IMR-90 (cell line): ENCODE results near the gene PRKCH. TPM values are rescaled to one million over a fixed set of nuclear protein-coding genes. Genes with fewer than 3 reads are reported as not detected.

Experiments used
- ATAC-seq: fragments of 200-7000 bp; cut with Tn5 transposase; 2 replicates; pipeline ENCODE4 v1.9.1; 2020; ENCODE audit warnings: low read depth, mild to moderate bottlenecking, moderate library complexity
- BruUV-seq: library from RNA; stranded (reverse); fragments of 400-500 nt; replicated peaks from 2 replicates; lab custom pipeline; 2021; lab: Mats Ljungman, UMichigan
- CTCF ChIA-PET: fragments of 300-600 bp; formaldehyde crosslinking; extraction: SDS; loops from one replicate; lab custom pipeline; 2021; ENCODE audit warnings: antibody characterized with exemption; lab: Yijun Ruan, JAX
- POLR2A ChIA-PET: fragments of 300-600 bp; sonication (Branson Sonifier 250); formaldehyde crosslinking; loops from one replicate; lab custom pipeline; 2022; ENCODE audit warnings: antibody characterized with exemption; ENCODE audit not compliant: unreplicated experiment; lab: Charles Lee
- DNase-seq: peaks from one replicate; pipeline ENCODE4 v3.0.0; 2013
- H2AFZ ChIP-seq: replicated peaks from 2 replicates; pipeline ENCODE3; 2013; ENCODE audit warnings: low read length, mild to moderate bottlenecking; ENCODE audit not compliant: poor library complexity
- H2AK5ac ChIP-seq: 2 replicates; pipeline ENCODE4 v1.6.1; 2013; ENCODE audit warnings: low read depth, low read length, inconsistent platforms
- H2AK9ac ChIP-seq: replicated peaks from 2 replicates; pipeline ENCODE3; 2013; ENCODE audit warnings: mild to moderate bottlenecking, low read depth, low read length, moderate library complexity; ENCODE audit not compliant: poor library complexity
- H2BK120ac ChIP-seq: 2 replicates; pipeline ENCODE4 v1.6.1; 2013; ENCODE audit warnings: low read depth, low read length, inconsistent platforms
- H2BK15ac ChIP-seq: 3 replicates; pipeline ENCODE4 v1.6.1; 2013; ENCODE audit warnings: low read depth, low read length, inconsistent platforms
- H2BK20ac ChIP-seq: 2 replicates; pipeline ENCODE4 v1.6.1; 2013; ENCODE audit warnings: low read depth, mild to moderate bottlenecking, inconsistent platforms, low read length, moderate library complexity
- H2BK5ac ChIP-seq: 2 replicates; pipeline ENCODE4 v1.6.1; 2013; ENCODE audit warnings: mild to moderate bottlenecking, low read depth, low read length, inconsistent platforms; ENCODE audit not compliant: poor library complexity, severe bottlenecking
- H3K14ac ChIP-seq: replicated peaks from 2 replicates; pipeline ENCODE4 v1.6.1; 2013; ENCODE audit warnings: low read depth, low read length, inconsistent platforms
- H3K18ac ChIP-seq: 2 replicates; pipeline ENCODE4 v1.6.1; 2013; ENCODE audit warnings: low read depth, low read length, control low read depth
- H3K23ac ChIP-seq: 2 replicates; pipeline ENCODE4 v1.6.1; 2013; ENCODE audit warnings: low read depth, low read length, inconsistent platforms
- H3K27ac ChIP-seq: 2 replicates; pipeline ENCODE4 v1.5.1; 2013; ENCODE audit warnings: mild to moderate bottlenecking, control low read depth, low read length; ENCODE audit not compliant: insufficient read depth
- H3K27me3 ChIP-seq: 2 replicates; pipeline ENCODE4 v1.6.1; 2013; ENCODE audit warnings: low read length; ENCODE audit not compliant: control insufficient read depth, insufficient read depth
- H3K36me3 ChIP-seq: 2 replicates; pipeline ENCODE4 v1.6.1; 2013; ENCODE audit warnings: low read length, mixed read lengths; ENCODE audit not compliant: control insufficient read depth, insufficient read depth
- H3K4ac ChIP-seq: 2 replicates; pipeline ENCODE4 v1.6.1; 2013; ENCODE audit warnings: low read depth, low read length, inconsistent platforms
- H3K4me1 ChIP-seq: 2 replicates; pipeline ENCODE4 v1.6.1; 2013; ENCODE audit warnings: low read length, mixed read lengths; ENCODE audit not compliant: control insufficient read depth, insufficient read depth
- H3K4me2 ChIP-seq: 2 replicates; pipeline ENCODE4 v1.6.1; 2013; ENCODE audit warnings: low read depth, mild to moderate bottlenecking, control low read depth, low read length, moderate library complexity
- H3K4me3 ChIP-seq: 2 replicates; pipeline ENCODE4 v1.5.1; 2013; ENCODE audit warnings: low read depth, mild to moderate bottlenecking, control low read depth, low read length, moderate library complexity; ENCODE audit not compliant: insufficient read depth
- H3K56ac ChIP-seq: 2 replicates; pipeline ENCODE4 v1.6.1; 2013; ENCODE audit warnings: low read length, inconsistent platforms; ENCODE audit not compliant: insufficient read depth; ENCODE audit errors: extremely low read depth
- H3K79me1 ChIP-seq, 2 experiments: 2 replicates each; pipeline ENCODE4 v1.6.1; 2013; ENCODE audit warnings: low read length in 2 of 2, inconsistent platforms in 1 of 2, low read depth in 1 of 2
- H3K9ac ChIP-seq: 2 replicates; pipeline ENCODE4 v1.6.1; 2013; ENCODE audit warnings: low read depth, low read length, control low read depth
- H3K9me1 ChIP-seq: 2 replicates; pipeline ENCODE4 v1.6.1; 2013; ENCODE audit warnings: low read length, inconsistent platforms; ENCODE audit not compliant: insufficient read depth
- H3K9me3 ChIP-seq: 2 replicates; pipeline ENCODE4 v1.6.1; 2013; ENCODE audit warnings: low read length; ENCODE audit not compliant: control insufficient read depth, insufficient read depth
- H4K20me1 ChIP-seq: 2 replicates; pipeline ENCODE4 v1.6.1; 2013; ENCODE audit warnings: low read length, inconsistent platforms; ENCODE audit not compliant: insufficient read depth
- H4K5ac ChIP-seq: 2 replicates; pipeline ENCODE4 v1.6.1; 2013; ENCODE audit warnings: mild to moderate bottlenecking, low read depth, low read length, control low read depth
- H4K8ac ChIP-seq, 2 experiments: 2 replicates each; pipeline ENCODE4 v1.6.1; 2013; ENCODE audit warnings: low read depth in 2 of 2, low read length in 2 of 2, control low read depth in 1 of 2, inconsistent platforms in 1 of 2
- H4K91ac ChIP-seq: 2 replicates; pipeline ENCODE4 v1.6.1; 2013; ENCODE audit warnings: low read depth, low read length, inconsistent platforms; ENCODE audit not compliant: insufficient read depth
- BHLHE40 ChIP-seq: fragments of 150-350 bp; IDR thresholded peaks from 2 replicates; pipeline ENCODE4 v1.6.1; 2016; ENCODE audit warnings: mild to moderate bottlenecking, low read depth, low read length
- CEBPB ChIP-seq: IDR thresholded peaks from 2 replicates; pipeline ENCODE4 v1.6.1; 2012; ENCODE audit warnings: low read depth, low read length, improper control_type of control experiment
- CHD1 ChIP-seq: IDR thresholded peaks from 2 replicates; pipeline ENCODE4 v1.6.1; 2012; ENCODE audit warnings: low read depth, low read length, improper control_type of control experiment
- FOS ChIP-seq: fragments of 150-350 bp; IDR thresholded peaks from 2 replicates; pipeline ENCODE4 v1.6.1; 2016; ENCODE audit warnings: low read depth, low read length
- MAFK ChIP-seq: IDR thresholded peaks from 2 replicates; pipeline ENCODE4 v1.6.1; 2012; ENCODE audit warnings: low read depth, low read length, improper control_type of control experiment
- MAZ ChIP-seq: IDR thresholded peaks from 2 replicates; pipeline ENCODE4 v1.6.1; 2012; ENCODE audit warnings: low read depth, mild to moderate bottlenecking, low read length, improper control_type of control experiment, moderate library complexity, borderline replicate concordance
- MXI1 ChIP-seq: IDR thresholded peaks from 2 replicates; pipeline ENCODE4 v1.6.1; 2012; ENCODE audit warnings: low read depth, mild to moderate bottlenecking, low read length, moderate library complexity, borderline replicate concordance
- NFE2L2 ChIP-seq: fragments of 150-350 bp; IDR thresholded peaks from 2 replicates; pipeline ENCODE4 v1.6.1; 2016; ENCODE audit warnings: low read depth, mild to moderate bottlenecking, low read length
- POLR2A ChIP-seq: IDR thresholded peaks from 2 replicates; pipeline ENCODE4 v1.6.1; 2012; ENCODE audit warnings: mild to moderate bottlenecking, low read depth, low read length
- RAD21 ChIP-seq: IDR thresholded peaks from 2 replicates; pipeline ENCODE4 v1.6.1; 2012; ENCODE audit warnings: low read length, improper control_type of control experiment
- RCOR1 ChIP-seq: IDR thresholded peaks from 2 replicates; pipeline ENCODE4 v1.6.1; 2012; ENCODE audit warnings: mild to moderate bottlenecking, low read length, improper control_type of control experiment; ENCODE audit not compliant: insufficient replicate concordance
- RFX5 ChIP-seq: IDR thresholded peaks from 2 replicates; pipeline ENCODE4 v1.8.0; 2012; ENCODE audit warnings: low read depth, mild to moderate bottlenecking, low read length, moderate library complexity
- SMC3 ChIP-seq: fragments of 150-350 bp; IDR thresholded peaks from 2 replicates; pipeline ENCODE4 v1.6.1; 2016; ENCODE audit warnings: low read depth, mild to moderate bottlenecking, antibody characterized with exemption, low read length, moderate library complexity
- WGBS, 2 experiments: methylation state at CpG; one replicate each; pipeline versions ENCODE4 v1.1.5 to v1.1.7; 2013; ENCODE audit warnings: missing lambda C conversion rate in 2 of 2; ENCODE audit not compliant: insufficient read length in 1 of 2; ENCODE audit errors: extremely low coverage in 2 of 2; 5-methylcytosine and 5-hydroxymethylcytosine counted together
- dilution Hi-C: fragments of 300-500 bp; cut with HindIII; formaldehyde crosslinking; loops from one replicate; pipeline ENCODE4 v1.14.3; 2018; ENCODE audit warnings: low sequenced_read_pairs; ENCODE audit not compliant: unreplicated experiment
- in situ Hi-C: fragments of 300-500 bp; cut with MboI; formaldehyde crosslinking; loops from 3 replicates; pipeline ENCODE4 v1.14.3; 2019; ENCODE audit warnings: low sequenced_read_pairs, inconsistent platforms, mixed read lengths
- intact Hi-C: fragments of 100-400 bp; cut with micrococcal nuclease; formaldehyde crosslinking; loops from 2 replicates; pipeline ENCODE4 v1.10.0; 2022
- polyA plus RNA-seq, 3 experiments: library from polyadenylated mRNA; depleted of rRNA; stranded (reverse); fragments of >200 nt; gene quantifications; 2 replicates each; pipeline ENCODE4 v1.2.3, GENCODE V29; 2012; ENCODE audit warnings: low replicate concordance in 1 of 3
- total RNA-seq: library from RNA; depleted of rRNA; stranded (reverse); fragments of >200 nt; gene quantifications from 2 replicates; pipeline ENCODE4 v1.2.3, GENCODE V29; 2012
- TF ChIP-seq, protein P1 (sequence below): fragments of 150-350 bp; IDR thresholded peaks from 2 replicates; pipeline ENCODE4 v1.6.1; 2017; ENCODE audit warnings: mild to moderate bottlenecking, antibody characterized with exemption, low read length, low read depth
- TF ChIP-seq, protein P2 (sequence below): conservative IDR thresholded peaks from 2 replicates; pipeline ENCODE4 v1.5.1; 2012; ENCODE audit warnings: mild to moderate bottlenecking, low read depth, low read length, improper control_type of control experiment
- TF ChIP-seq, protein P3 (sequence below): fragments of 150-350 bp; IDR thresholded peaks from 2 replicates; pipeline ENCODE4 v1.6.1; 2016; ENCODE audit warnings: low read depth, mild to moderate bottlenecking, low read length, moderate library complexity, borderline replicate concordance

The PRKCH gene
- total and polyA plus RNA-seq, 2 of the 4 experiments (the other 2 are of a cell fraction): 1.6 to 2.3 TPM

DNA sequence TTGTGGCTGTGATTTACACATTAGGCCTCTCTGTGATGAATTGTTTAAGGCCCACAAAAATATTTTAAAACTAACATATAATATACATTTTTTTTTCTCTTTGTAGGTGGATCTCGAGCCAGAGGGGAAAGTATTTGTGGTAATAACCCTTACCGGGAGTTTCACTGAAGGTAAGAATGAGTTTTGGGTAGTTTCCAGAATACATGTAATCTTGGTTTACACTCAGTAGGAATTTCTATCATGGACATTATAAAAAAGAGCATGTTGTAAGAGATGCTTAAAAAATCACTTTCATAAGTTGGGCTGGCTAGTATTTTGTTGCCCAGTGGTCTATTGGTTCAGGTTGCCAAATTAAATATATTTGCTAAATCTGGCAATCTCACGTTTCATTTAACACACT, 69.7 kb downstream of the PRKCH start:
- Histone ChIP-seq H2AFZ (no peak overlapping the region), H2AK9ac (no peak overlapping the region), H3K14ac (no peak overlapping the region), H4K8ac (no peak overlapping the region), H3K79me1 (no peaks in the 10 kb centered on the region), H3K4ac (no peak overlapping the region), H2BK120ac (no peak overlapping the region), H2BK20ac (no peak overlapping the region), H3K27me3 (peaks cover 18% of the 10 kb centered on the region), H3K9ac (no peak overlapping the region), H3K36me3 (no peaks in the 10 kb centered on the region), H3K9me1 (no peaks in the 10 kb centered on the region), H3K18ac (no peak overlapping the region), H3K56ac (no peak overlapping the region), H2BK5ac (no peak overlapping the region), H3K9me3 (no peaks in the 10 kb centered on the region), H3K4me3 (no peak overlapping the region), H3K23ac (no peak overlapping the region), H3K4me2 (no peak overlapping the region), H4K5ac (no peak overlapping the region), H3K27ac (no peak overlapping the region), H3K4me1 (no peaks in the 10 kb centered on the region), H4K91ac (no peak overlapping the region), H2BK15ac (no peak overlapping the region), H2AK5ac (no peak overlapping the region), H4K20me1 (no peaks in the 10 kb centered on the region)
- ChIA-PET POLR2A (no interaction called here), CTCF (no interaction called here)
- intact Hi-C loops: no loop called here
- in situ Hi-C loops: no loop called here
- TF ChIP-seq RFX5: no peak
- TF ChIP-seq RAD21: no peak
- no peak for TF ChIP-seq MXI1
- no peak for TF ChIP-seq SMC3
- TF ChIP-seq, protein P1, sequence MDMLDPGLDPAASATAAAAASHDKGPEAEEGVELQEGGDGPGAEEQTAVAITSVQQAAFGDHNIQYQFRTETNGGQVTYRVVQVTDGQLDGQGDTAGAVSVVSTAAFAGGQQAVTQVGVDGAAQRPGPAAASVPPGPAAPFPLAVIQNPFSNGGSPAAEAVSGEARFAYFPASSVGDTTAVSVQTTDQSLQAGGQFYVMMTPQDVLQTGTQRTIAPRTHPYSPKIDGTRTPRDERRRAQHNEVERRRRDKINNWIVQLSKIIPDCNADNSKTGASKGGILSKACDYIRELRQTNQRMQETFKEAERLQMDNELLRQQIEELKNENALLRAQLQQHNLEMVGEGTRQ: no peak
- TF ChIP-seq NFE2L2: no peak
- TF ChIP-seq CEBPB: no peak
- no peak for TF ChIP-seq FOS
- no peak for TF ChIP-seq POLR2A
- TF ChIP-seq CHD1: no peak
- TF ChIP-seq, protein P2, sequence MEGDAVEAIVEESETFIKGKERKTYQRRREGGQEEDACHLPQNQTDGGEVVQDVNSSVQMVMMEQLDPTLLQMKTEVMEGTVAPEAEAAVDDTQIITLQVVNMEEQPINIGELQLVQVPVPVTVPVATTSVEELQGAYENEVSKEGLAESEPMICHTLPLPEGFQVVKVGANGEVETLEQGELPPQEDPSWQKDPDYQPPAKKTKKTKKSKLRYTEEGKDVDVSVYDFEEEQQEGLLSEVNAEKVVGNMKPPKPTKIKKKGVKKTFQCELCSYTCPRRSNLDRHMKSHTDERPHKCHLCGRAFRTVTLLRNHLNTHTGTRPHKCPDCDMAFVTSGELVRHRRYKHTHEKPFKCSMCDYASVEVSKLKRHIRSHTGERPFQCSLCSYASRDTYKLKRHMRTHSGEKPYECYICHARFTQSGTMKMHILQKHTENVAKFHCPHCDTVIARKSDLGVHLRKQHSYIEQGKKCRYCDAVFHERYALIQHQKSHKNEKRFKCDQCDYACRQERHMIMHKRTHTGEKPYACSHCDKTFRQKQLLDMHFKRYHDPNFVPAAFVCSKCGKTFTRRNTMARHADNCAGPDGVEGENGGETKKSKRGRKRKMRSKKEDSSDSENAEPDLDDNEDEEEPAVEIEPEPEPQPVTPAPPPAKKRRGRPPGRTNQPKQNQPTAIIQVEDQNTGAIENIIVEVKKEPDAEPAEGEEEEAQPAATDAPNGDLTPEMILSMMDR: no peak
- no peak for TF ChIP-seq BHLHE40
- no peak for TF ChIP-seq MAFK
- TF ChIP-seq, protein P3, sequence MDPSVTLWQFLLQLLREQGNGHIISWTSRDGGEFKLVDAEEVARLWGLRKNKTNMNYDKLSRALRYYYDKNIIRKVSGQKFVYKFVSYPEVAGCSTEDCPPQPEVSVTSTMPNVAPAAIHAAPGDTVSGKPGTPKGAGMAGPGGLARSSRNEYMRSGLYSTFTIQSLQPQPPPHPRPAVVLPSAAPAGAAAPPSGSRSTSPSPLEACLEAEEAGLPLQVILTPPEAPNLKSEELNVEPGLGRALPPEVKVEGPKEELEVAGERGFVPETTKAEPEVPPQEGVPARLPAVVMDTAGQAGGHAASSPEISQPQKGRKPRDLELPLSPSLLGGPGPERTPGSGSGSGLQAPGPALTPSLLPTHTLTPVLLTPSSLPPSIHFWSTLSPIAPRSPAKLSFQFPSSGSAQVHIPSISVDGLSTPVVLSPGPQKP: no peak
- TF ChIP-seq MAZ: no peak
- no peak for TF ChIP-seq RCOR1
- dilution Hi-C loops: no loop called here
- no TSS peak for BruUV-seq
- ATAC-seq (no peak), DNase-seq (no peak)
- no CpG with 5 or more reads among the region's 3 CpGs for WGBS, 2 experiments
